22Rv1 (cell line): ENCODE data around the gene ABCD3.

Experiments used
- CTCF ChIP-seq: fragments of 450-650 bp; IDR thresholded peaks from 2 replicates; pipeline ENCODE4 v1.5.1; 2017; ENCODE audit warnings: mild to moderate bottlenecking
- ZFX ChIP-seq: fragments of 450-650 bp; IDR thresholded peaks from 2 replicates; pipeline ENCODE4 v1.6.1; 2017; ENCODE audit warnings: antibody characterized with exemption, borderline replicate concordance

GRCh38 chr1:94528826-94529225 lies 110.6 kb downstream of the ABCD3 start:
- TF ChIP-seq CTCF (no peak), ZFX (no peak)
